ENCODE results near the gene PDSS1. TPM values are rescaled to one million over a fixed set of nuclear protein-coding genes. Genes with fewer than 3 reads are reported as not detected.
"Not testable (repeated sequence)": the region's sequence is repeated elsewhere in the genome, so short reads cannot be mapped to it uniquely, and the experiment has no call there.

Gene PDSS1
- total RNA-seq, 1 experiment from 2014 or later: 14.3 TPM

- intact Hi-C loops (cut with micrococcal nuclease): no loop called here
- H3K4me3 Mint-ChIP-seq (ENCODE audit: unreplicated experiment): no peak overlapping the region
- H3K9me3 Mint-ChIP-seq (ENCODE audit: unreplicated experiment): no peaks in the 10 kb centered on the region
- ChIA-PET CTCF (interaction anchor here (0.6 kb wide), 1 partner anchor 1334 kb away, joined by 3 read pairs; no protein-coding TSS in a partner anchor), POLR2A (interaction anchor here (1.0 kb wide), 1 partner anchor 21 kb away, joined by 3 read pairs; no protein-coding TSS in a partner anchor)
- H3K36me3 Mint-ChIP-seq (ENCODE audit: insufficient read depth, unreplicated experiment): no peaks in the 10 kb centered on the region
- no TSS peak for BruUV-seq (replicated peaks)
- DNase-seq (ENCODE audit: unreplicated experiment): no peak
- H3K27ac Mint-ChIP-seq (ENCODE audit: low read depth, unreplicated experiment): no peak overlapping the region
- H3K4me1 Mint-ChIP-seq (ENCODE audit: insufficient read depth, unreplicated experiment): no peaks in the 10 kb centered on the region
- H3K27me3 Mint-ChIP-seq (ENCODE audit: insufficient read depth, unreplicated experiment): no peaks in the 10 kb centered on the region
- no peak for TF ChIP-seq CTCF (IDR thresholded peaks at IDR 0.05; ENCODE audit: unreplicated experiment)
These were observed 21.6 kb upstream of the PDSS1 start for GRCh38 chr10:26675873-26676257.

- ChIA-PET POLR2A (interaction anchor here (0.6 to 0.7 kb wide), 2 partner anchors 17 to 28 kb away, joined by 3 to 4 read pairs; no protein-coding TSS in a partner anchor), CTCF (interaction anchor here (0.6 kb wide), 1 partner anchor 73 kb away, joined by 4 read pairs; no protein-coding TSS in a partner anchor)
- intact Hi-C loops (cut with micrococcal nuclease): no loop called here
- no peak overlapping the region for H3K27ac Mint-ChIP-seq (ENCODE audit: low read depth, unreplicated experiment)
- no peaks in the 10 kb centered on the region for H3K27me3 Mint-ChIP-seq (ENCODE audit: insufficient read depth, unreplicated experiment)
- no peak overlapping the region for H3K4me3 Mint-ChIP-seq (ENCODE audit: unreplicated experiment)
- BruUV-seq (replicated peaks): no TSS peak
- no peaks in the 10 kb centered on the region for H3K36me3 Mint-ChIP-seq (ENCODE audit: insufficient read depth, unreplicated experiment)
- TF ChIP-seq CTCF (IDR thresholded peaks at IDR 0.05; ENCODE audit: unreplicated experiment): no peak
- H3K4me1 Mint-ChIP-seq (ENCODE audit: insufficient read depth, unreplicated experiment): peaks cover 7% of the 10 kb centered on the region
- H3K9me3 Mint-ChIP-seq (ENCODE audit: unreplicated experiment): no peaks in the 10 kb centered on the region
- no peak for DNase-seq (ENCODE audit: unreplicated experiment)
These were observed 17.9 kb upstream of the PDSS1 start for GRCh38 chr10:26679588-26679987.

GRCh38 chr10:26681076-26681475 lies 16.4 kb upstream of the PDSS1 start:
- no peak for DNase-seq (ENCODE audit: unreplicated experiment)
- no TSS peak for BruUV-seq (replicated peaks)
- H3K4me1 Mint-ChIP-seq (ENCODE audit: insufficient read depth, unreplicated experiment): peaks cover 11% of the 10 kb centered on the region
- no peak overlapping the region for H3K27ac Mint-ChIP-seq (ENCODE audit: low read depth, unreplicated experiment)
- POLR2A ChIA-PET: no interaction called here
- CTCF ChIA-PET: no interaction called here
- H3K36me3 Mint-ChIP-seq (ENCODE audit: insufficient read depth, unreplicated experiment): no peaks in the 10 kb centered on the region
- no peak overlapping the region for H3K4me3 Mint-ChIP-seq (ENCODE audit: unreplicated experiment)
- H3K27me3 Mint-ChIP-seq (ENCODE audit: insufficient read depth, unreplicated experiment): no peaks in the 10 kb centered on the region
- TF ChIP-seq CTCF (IDR thresholded peaks at IDR 0.05; ENCODE audit: unreplicated experiment): no peak
- intact Hi-C loops (cut with micrococcal nuclease): no loop called here
- H3K9me3 Mint-ChIP-seq (ENCODE audit: unreplicated experiment): no peaks in the 10 kb centered on the region

GRCh38 chr10:26681971-26682370 lies 15.5 kb upstream of the PDSS1 start:
- ChIA-PET CTCF (interaction anchor here (0.6 kb wide), 1 partner anchor 1695 kb away, joined by 3 read pairs; no protein-coding TSS in a partner anchor), POLR2A (interaction anchor here (0.6 to 3.8 kb wide), 3 partner anchors 15 to 199 kb away, joined by 3 to 12 read pairs (median 4); partner anchors contain the start of gene PDSS1)
- H3K4me3 Mint-ChIP-seq (ENCODE audit: unreplicated experiment); intact Hi-C loops (cut with micrococcal nuclease); H3K27ac Mint-ChIP-seq (ENCODE audit: low read depth, unreplicated experiment); H3K27me3 Mint-ChIP-seq (ENCODE audit: insufficient read depth, unreplicated experiment); BruUV-seq (replicated peaks); H3K36me3 Mint-ChIP-seq (ENCODE audit: insufficient read depth, unreplicated experiment); H3K9me3 Mint-ChIP-seq (ENCODE audit: unreplicated experiment): not testable (repeated sequence)
- peak; percentile 64 for DNase-seq (ENCODE audit: unreplicated experiment)
- H3K4me1 Mint-ChIP-seq (ENCODE audit: insufficient read depth, unreplicated experiment): peaks cover 11% of the 10 kb centered on the region
